ENCODE data around the gene ALPI.
"Not testable (repeated sequence)": the region's sequence is repeated elsewhere in the genome, so short reads cannot be mapped to it uniquely, and the experiment has no call there.

Gene ALPI

GRCh38 chr2:232432598-232433184 is 23.3 kb upstream of the ALPI start:
- H3K36me3 ChIP-seq = no peaks in the 10 kb centered on the region
- H3K27me3 ChIP-seq = no peaks in the 10 kb centered on the region
- no peaks in the 10 kb centered on the region for H3K4me1 ChIP-seq
- TF ChIP-seq CTCF (IDR thresholded peaks at IDR 0.05; ENCODE audit: low read depth, low read length) = no peak
- DNase-seq = no peak
- H3K4me3 ChIP-seq (ENCODE audit: low read depth, low read length) = no peak overlapping the region
- H3K9me3 ChIP-seq = no peaks in the 10 kb centered on the region

- H3K9me3 ChIP-seq; H3K27me3 ChIP-seq; H3K4me1 ChIP-seq; H3K4me3 ChIP-seq (ENCODE audit: low read depth, low read length); H3K36me3 ChIP-seq; DNase-seq: not testable (repeated sequence)
Measured at GRCh38 chr2:232433622-232434021, 22.3 kb upstream of the ALPI start.

GRCh38 chr2:232434091-232434490 is 21.9 kb upstream of the ALPI start:
- no peaks in the 10 kb centered on the region for H3K36me3 ChIP-seq
- H3K4me1 ChIP-seq = no peaks in the 10 kb centered on the region
- H3K4me3 ChIP-seq (ENCODE audit: low read depth, low read length) = no peak overlapping the region
- H3K9me3 ChIP-seq = no peaks in the 10 kb centered on the region
- TF ChIP-seq CTCF (IDR thresholded peaks at IDR 0.05; ENCODE audit: low read depth, low read length) = no peak
- no peaks in the 10 kb centered on the region for H3K27me3 ChIP-seq
- no peak for DNase-seq

- H3K9me3 ChIP-seq = no peaks in the 10 kb centered on the region
- no peaks in the 10 kb centered on the region for H3K4me1 ChIP-seq
- no peaks in the 10 kb centered on the region for H3K36me3 ChIP-seq
- no peak for TF ChIP-seq CTCF (IDR thresholded peaks at IDR 0.05; ENCODE audit: low read depth, low read length)
- DNase-seq = no peak
- H3K27me3 ChIP-seq = no peaks in the 10 kb centered on the region
- H3K4me3 ChIP-seq (ENCODE audit: low read depth, low read length) = no peak overlapping the region
Measured at GRCh38 chr2:232434563-232435374, 21.2 kb upstream of the ALPI start.

GRCh38 chr2:232435375-232435648 is 20.6 kb upstream of the ALPI start:
- H3K9me3 ChIP-seq = no peaks in the 10 kb centered on the region
- no peaks in the 10 kb centered on the region for H3K27me3 ChIP-seq
- TF ChIP-seq CTCF (IDR thresholded peaks at IDR 0.05; ENCODE audit: low read depth, low read length) = no peak
- H3K36me3 ChIP-seq = no peaks in the 10 kb centered on the region
- DNase-seq = no peak
- no peak overlapping the region for H3K4me3 ChIP-seq (ENCODE audit: low read depth, low read length)
- H3K4me1 ChIP-seq = no peaks in the 10 kb centered on the region

GRCh38 chr2:232435805-232436204 is 20.1 kb upstream of the ALPI start:
- no peaks in the 10 kb centered on the region for H3K27me3 ChIP-seq
- H3K4me3 ChIP-seq (ENCODE audit: low read depth, low read length) = no peak overlapping the region
- H3K4me1 ChIP-seq = no peaks in the 10 kb centered on the region
- no peaks in the 10 kb centered on the region for H3K36me3 ChIP-seq
- no peaks in the 10 kb centered on the region for H3K9me3 ChIP-seq
- no peak for TF ChIP-seq CTCF (IDR thresholded peaks at IDR 0.05; ENCODE audit: low read depth, low read length)
- DNase-seq = no peak

Data from BE2C (cell line).